ENCODE results near the gene SLC4A5.

- TF ChIP-seq ZNF274 (IDR thresholded peaks at IDR 0.05; ENCODE audit: low read depth, low read length), result no peak
- no peak for TF ChIP-seq YY1 (IDR thresholded peaks at IDR 0.05; ENCODE audit: insufficient read depth, insufficient read length)
These were observed 48.0 kb upstream of the SLC4A5 start for GRCh38 chr2:74391209-74391579.

All from NT2/D1 (cell line).